Neural progenitor cell (in vitro differentiated cells): ENCODE results near the gene GPAM. TPM values are rescaled to one million over a fixed set of nuclear protein-coding genes. Genes with fewer than 3 reads are reported as not detected.

ENCODE experiments used
- DNase-seq: peaks from one replicate; pipeline ENCODE4 v3.0.0-alpha.2; 2016; ENCODE audit warnings: low spot score
- H2AFZ ChIP-seq: fragments of 200-600 bp; sonication (generic); replicated peaks from 2 replicates; pipeline ENCODE4 v1.6.1; 2016; ENCODE audit warnings: antibody characterized with exemption
- H3F3A ChIP-seq: fragments of 200-600 bp; sonication (generic); 2 replicates; pipeline ENCODE4 v1.6.1; 2016; ENCODE audit warnings: antibody characterized with exemption, low read depth
- H3K27ac ChIP-seq: fragments of 200-600 bp; sonication (generic); 2 replicates; pipeline ENCODE4 v1.5.1; 2016; ENCODE audit warnings: mild to moderate bottlenecking
- H3K27me3 ChIP-seq: fragments of 200-600 bp; sonication (generic); 2 replicates; pipeline ENCODE4 v1.6.1; 2016; ENCODE audit warnings: mild to moderate bottlenecking, moderate library complexity
- H3K36me3 ChIP-seq: fragments of 200-600 bp; sonication (generic); 2 replicates; pipeline ENCODE4 v1.5.1; 2016
- H3K4me1 ChIP-seq: fragments of 200-600 bp; sonication (generic); 2 replicates; pipeline ENCODE4 v1.6.1; 2016; ENCODE audit warnings: mixed run types
- H3K4me2 ChIP-seq: fragments of 200-600 bp; sonication (generic); 2 replicates; pipeline ENCODE4 v1.6.1; 2016
- H3K4me3 ChIP-seq: fragments of 200-600 bp; sonication (generic); 2 replicates; pipeline ENCODE4 v1.5.1; 2016
- H3K79me2 ChIP-seq: fragments of 200-600 bp; sonication (generic); 2 replicates; pipeline ENCODE4 v1.6.1; 2016; ENCODE audit warnings: low read depth
- H3K9ac ChIP-seq: fragments of 200-600 bp; sonication (generic); 2 replicates; pipeline ENCODE4 v1.6.1; 2016
- H3K9me3 ChIP-seq: fragments of 200-600 bp; sonication (generic); 2 replicates; pipeline ENCODE4 v1.5.1; 2016; ENCODE audit warnings: low read depth
- H4K20me1 ChIP-seq: fragments of 200-600 bp; sonication (generic); 2 replicates; pipeline ENCODE4 v1.6.1; 2016; ENCODE audit warnings: low read depth
- H3K27ac Mint-ChIP-seq: 3 replicates; pipeline ENCODE4 v1.8.0; 2021; ENCODE audit warnings: mixed read lengths
- H3K27me3 Mint-ChIP-seq: 2 replicates; pipeline ENCODE4 v1.8.0; 2022; ENCODE audit warnings: low read depth, mild to moderate bottlenecking, inconsistent platforms, moderate library complexity, mixed read lengths; ENCODE audit not compliant: insufficient read depth
- H3K36me3 Mint-ChIP-seq: 3 replicates; pipeline ENCODE4 v1.8.0; 2021; ENCODE audit warnings: mixed read lengths
- H3K4me1 Mint-ChIP-seq: 3 replicates; pipeline ENCODE4 v1.8.0; 2021; ENCODE audit warnings: mixed read lengths
- H3K4me3 Mint-ChIP-seq: 3 replicates; pipeline ENCODE4 v1.8.0; 2021; ENCODE audit warnings: mild to moderate bottlenecking, moderate library complexity, mixed read lengths
- H3K9me3 Mint-ChIP-seq: 3 replicates; pipeline ENCODE4 v1.8.0; 2020; ENCODE audit warnings: mixed read lengths
- EZH2 ChIP-seq: fragments of 200-600 bp; sonication (generic); IDR thresholded peaks from 2 replicates; pipeline ENCODE4 v1.6.1; 2017; ENCODE audit warnings: antibody characterized with exemption, mild to moderate bottlenecking, moderate library complexity
- EZH2phosphoT487 ChIP-seq: fragments of 200-600 bp; sonication (generic); IDR thresholded peaks from 2 replicates; pipeline ENCODE4 v1.6.1; 2017; ENCODE audit warnings: antibody characterized with exemption
- total RNA-seq: library from RNA; depleted of rRNA; stranded (reverse); fragments of >200 nt; gene quantifications from 2 replicates; pipeline ENCODE4 v1.2.3, GENCODE V29; 2015; ENCODE audit warnings: low replicate concordance
- TF ChIP-seq, protein P1 (sequence below): fragments of 200-600 bp; sonication (generic); IDR thresholded peaks from 2 replicates; pipeline ENCODE4 v1.5.1; 2017; ENCODE audit warnings: antibody characterized with exemption, mild to moderate bottlenecking

The GPAM gene
- total RNA-seq, 1 donor from 2014 or later = 18.9 TPM

DNA sequence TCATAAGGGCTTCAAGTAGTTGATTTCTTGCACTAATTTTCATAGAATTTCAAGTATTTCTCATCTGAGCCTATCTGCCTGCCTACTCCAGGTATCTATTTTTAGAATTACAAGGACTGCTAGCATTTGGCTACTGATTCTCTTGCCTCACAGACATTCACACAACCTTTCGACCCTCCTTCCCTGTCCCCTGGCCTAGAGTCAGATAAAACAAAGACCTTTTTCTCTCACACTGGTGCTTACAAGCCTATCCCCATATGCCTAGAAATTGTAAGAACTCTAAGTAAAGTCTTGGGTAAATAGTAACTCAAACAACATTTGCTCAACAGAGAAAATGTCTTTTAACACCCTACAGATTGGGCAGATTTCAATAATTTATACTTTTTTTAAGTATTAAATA is 6.3 kb downstream of the GPAM start:
- Histone ChIP-seq H4K20me1 (no peaks in the 10 kb centered on the region), H3F3A (no peaks in the 10 kb centered on the region), H3K4me3 (no peak overlapping the region), H3K4me1 (no peaks in the 10 kb centered on the region), H3K36me3 (peaks cover 8% of the 10 kb centered on the region), H3K4me2 (no peak overlapping the region), H3K27ac (no peak overlapping the region), H2AFZ (no peak overlapping the region), H3K27me3 (no peaks in the 10 kb centered on the region), H3K9ac (no peak overlapping the region), H3K9me3 (no peaks in the 10 kb centered on the region), H3K79me2 (no peaks in the 10 kb centered on the region)
- Mint-ChIP-seq H3K27me3 (no peaks in the 10 kb centered on the region), H3K36me3 (no peaks in the 10 kb centered on the region), H3K27ac (no peak overlapping the region), H3K9me3 (no peaks in the 10 kb centered on the region), H3K4me3 (no peak overlapping the region), H3K4me1 (no peaks in the 10 kb centered on the region)
- TF ChIP-seq EZH2phosphoT487 = no peak
- no peak for TF ChIP-seq EZH2
- TF ChIP-seq, protein P1, sequence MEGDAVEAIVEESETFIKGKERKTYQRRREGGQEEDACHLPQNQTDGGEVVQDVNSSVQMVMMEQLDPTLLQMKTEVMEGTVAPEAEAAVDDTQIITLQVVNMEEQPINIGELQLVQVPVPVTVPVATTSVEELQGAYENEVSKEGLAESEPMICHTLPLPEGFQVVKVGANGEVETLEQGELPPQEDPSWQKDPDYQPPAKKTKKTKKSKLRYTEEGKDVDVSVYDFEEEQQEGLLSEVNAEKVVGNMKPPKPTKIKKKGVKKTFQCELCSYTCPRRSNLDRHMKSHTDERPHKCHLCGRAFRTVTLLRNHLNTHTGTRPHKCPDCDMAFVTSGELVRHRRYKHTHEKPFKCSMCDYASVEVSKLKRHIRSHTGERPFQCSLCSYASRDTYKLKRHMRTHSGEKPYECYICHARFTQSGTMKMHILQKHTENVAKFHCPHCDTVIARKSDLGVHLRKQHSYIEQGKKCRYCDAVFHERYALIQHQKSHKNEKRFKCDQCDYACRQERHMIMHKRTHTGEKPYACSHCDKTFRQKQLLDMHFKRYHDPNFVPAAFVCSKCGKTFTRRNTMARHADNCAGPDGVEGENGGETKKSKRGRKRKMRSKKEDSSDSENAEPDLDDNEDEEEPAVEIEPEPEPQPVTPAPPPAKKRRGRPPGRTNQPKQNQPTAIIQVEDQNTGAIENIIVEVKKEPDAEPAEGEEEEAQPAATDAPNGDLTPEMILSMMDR = no peak
- DNase-seq = no peak

DNA sequence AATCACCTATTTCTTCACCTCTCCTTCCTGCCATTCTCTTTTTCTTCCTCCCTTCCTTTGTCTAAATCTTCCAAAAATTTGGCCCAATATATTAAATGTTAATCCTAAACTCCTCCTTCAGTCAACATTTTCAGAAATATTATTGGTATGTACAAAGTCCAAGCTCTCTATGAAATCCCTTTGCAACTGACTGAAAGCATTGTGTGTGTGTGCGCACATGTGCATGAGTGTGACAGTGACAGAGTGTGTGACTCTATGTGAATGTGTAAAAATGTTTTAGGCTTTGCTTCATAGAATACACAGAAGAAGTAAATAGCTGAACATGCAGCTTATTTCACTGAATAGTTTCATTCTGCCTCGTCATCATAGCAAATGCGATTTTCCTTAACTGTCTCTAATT is 7.0 kb downstream of the GPAM start:
- Histone ChIP-seq H3K79me2 (no peaks in the 10 kb centered on the region), H3K9ac (no peak overlapping the region), H3K36me3 (peaks cover 8% of the 10 kb centered on the region), H3F3A (no peaks in the 10 kb centered on the region), H3K4me3 (no peak overlapping the region), H3K27me3 (no peaks in the 10 kb centered on the region), H3K27ac (no peak overlapping the region), H4K20me1 (no peaks in the 10 kb centered on the region), H2AFZ (no peak overlapping the region), H3K9me3 (no peaks in the 10 kb centered on the region), H3K4me1 (no peaks in the 10 kb centered on the region), H3K4me2 (no peak overlapping the region)
- H3K9me3 Mint-ChIP-seq = no peaks in the 10 kb centered on the region
- peaks cover under 1% of the 10 kb centered on the region for H3K36me3 Mint-ChIP-seq
- H3K27me3 Mint-ChIP-seq = no peaks in the 10 kb centered on the region
- no peak overlapping the region for H3K4me3 Mint-ChIP-seq
- TF ChIP-seq, protein P1 = no peak
- TF ChIP-seq EZH2 = no peak
- no peak for TF ChIP-seq EZH2phosphoT487
- no peaks in the 10 kb centered on the region for H3K4me1 Mint-ChIP-seq
- no peak overlapping the region for H3K27ac Mint-ChIP-seq
- no peak for DNase-seq

DNA sequence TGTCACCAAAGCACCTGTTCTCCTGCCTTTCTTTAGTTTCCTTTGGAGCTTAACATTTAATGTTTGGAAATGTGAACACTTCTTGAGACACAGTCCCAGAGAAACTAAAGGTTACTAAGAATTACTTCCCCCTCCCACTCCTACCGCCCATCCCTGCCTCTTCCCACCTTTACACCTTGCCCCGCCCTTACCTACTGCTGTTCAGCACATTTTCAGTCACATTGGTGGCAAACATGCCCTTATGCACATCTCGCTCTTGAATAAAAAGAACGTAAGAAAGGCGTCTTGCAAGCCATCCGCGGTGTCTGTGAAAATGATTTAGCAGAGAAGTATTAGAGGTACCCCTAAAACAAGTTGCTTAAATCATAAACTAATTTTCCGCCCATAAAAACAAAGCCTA is 8.2 kb downstream of the GPAM start:
- Histone ChIP-seq H3K4me3 (no peak overlapping the region), H3K36me3 (peaks cover 8% of the 10 kb centered on the region), H3K79me2 (no peaks in the 10 kb centered on the region), H3F3A (no peaks in the 10 kb centered on the region), H3K4me2 (no peak overlapping the region), H3K27ac (no peak overlapping the region), H3K9ac (no peak overlapping the region), H4K20me1 (no peaks in the 10 kb centered on the region), H2AFZ (no peak overlapping the region), H3K27me3 (no peaks in the 10 kb centered on the region), H3K9me3 (no peaks in the 10 kb centered on the region), H3K4me1 (no peaks in the 10 kb centered on the region)
- H3K27me3 Mint-ChIP-seq = no peaks in the 10 kb centered on the region
- H3K4me3 Mint-ChIP-seq = no peak overlapping the region
- no peak for DNase-seq
- peaks cover 5% of the 10 kb centered on the region for H3K36me3 Mint-ChIP-seq
- no peaks in the 10 kb centered on the region for H3K4me1 Mint-ChIP-seq
- no peak for TF ChIP-seq EZH2phosphoT487
- TF ChIP-seq EZH2 = no peak
- TF ChIP-seq, protein P1 = no peak
- H3K27ac Mint-ChIP-seq = no peak overlapping the region
- H3K9me3 Mint-ChIP-seq = no peaks in the 10 kb centered on the region
